HG02610 (cell line): ENCODE measurements around the gene CCR9.

Experiments used
- ATAC-seq: cut with Tn5 transposase; IDR thresholded peaks from one replicate; pipeline ENCODE4 v1.9.1; 2021; ENCODE audit warnings: mild to moderate bottlenecking, moderate library complexity; ENCODE audit not compliant: unreplicated experiment

CCR9 gene

DNA sequence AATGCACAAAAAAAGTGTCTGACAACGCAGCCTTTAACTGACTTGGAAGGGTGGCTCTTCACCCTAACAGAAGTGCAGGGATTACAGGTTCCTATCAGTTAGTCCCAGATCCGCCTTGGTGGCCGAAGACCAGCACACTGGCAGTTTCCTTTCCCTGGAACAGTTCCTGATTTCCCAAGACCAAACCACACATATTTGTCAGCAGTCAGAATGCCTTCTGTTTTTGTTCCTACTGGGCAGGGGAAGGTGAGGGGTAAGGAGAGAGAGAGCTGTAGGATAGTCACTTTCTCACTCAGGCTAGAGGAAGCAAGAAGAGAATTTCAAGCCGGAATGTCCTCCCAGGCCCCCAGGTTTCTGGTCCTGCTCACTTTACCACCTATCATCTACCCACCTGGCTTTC, 66.1 kb downstream of the CCR9 start:
- ATAC-seq = no peak
